Mesenchymal stem cell (in vitro differentiated cells and primary cell): ENCODE data around the gene PGPEP1.

ENCODE experiments used
- DNase-seq: peaks from one replicate; pipeline ENCODE4 v3.0.0-alpha.2; 2013
- H2AFZ ChIP-seq: one replicate; pipeline ENCODE4 v1.6.1; 2013; ENCODE audit warnings: low read depth, mild to moderate bottlenecking, control low read depth, inconsistent platforms, low read length, moderate library complexity
- H2AK5ac ChIP-seq: 2 replicates; pipeline ENCODE4 v1.6.1; 2013; ENCODE audit warnings: low read length, moderate library complexity, mild to moderate bottlenecking, inconsistent platforms; ENCODE audit not compliant: severe bottlenecking
- H2BK120ac ChIP-seq: one replicate; pipeline ENCODE4 v1.6.1; 2013; ENCODE audit warnings: low read depth, mild to moderate bottlenecking, inconsistent platforms, low read length, moderate library complexity
- H2BK12ac ChIP-seq, 2 experiments: one replicate each; pipeline ENCODE4 v1.6.1; 2013; ENCODE audit warnings: inconsistent platforms in 2 of 2, low read length in 2 of 2, mild to moderate bottlenecking in 2 of 2, moderate library complexity in 2 of 2, control low read depth in 1 of 2
- H2BK15ac ChIP-seq: one replicate; pipeline ENCODE4 v1.6.1; 2013; ENCODE audit warnings: mild to moderate bottlenecking, low read depth, inconsistent platforms; ENCODE audit not compliant: poor library complexity, severe bottlenecking
- H2BK5ac ChIP-seq: 2 replicates; pipeline ENCODE4 v1.6.1; 2013; ENCODE audit warnings: low read depth, mild to moderate bottlenecking, low read length, control low read depth, inconsistent platforms; ENCODE audit not compliant: poor library complexity, severe bottlenecking
- H3K14ac ChIP-seq, 2 experiments: one replicate each; pipeline ENCODE4 v1.6.1; 2013; ENCODE audit warnings: inconsistent platforms in 2 of 2, low read length in 2 of 2, control low read depth in 1 of 2, mild to moderate bottlenecking in 1 of 2, moderate library complexity in 1 of 2
- H3K18ac ChIP-seq, 2 experiments: one replicate each; pipeline ENCODE4 v1.6.1; 2013; ENCODE audit warnings: inconsistent platforms in 2 of 2, low read length in 2 of 2, control low read depth in 1 of 2, low read depth in 1 of 2, mild to moderate bottlenecking in 1 of 2
- H3K23ac ChIP-seq, 2 experiments: one replicate each; pipeline ENCODE4 v1.6.1; 2013; ENCODE audit warnings: inconsistent platforms in 2 of 2, low read length in 2 of 2, mild to moderate bottlenecking in 2 of 2, moderate library complexity in 2 of 2, control low read depth in 1 of 2
- H3K27ac ChIP-seq: 2 replicates; pipeline ENCODE4 v1.5.1; 2013; ENCODE audit warnings: mild to moderate bottlenecking, moderate library complexity, low read length, control low read depth, inconsistent platforms; ENCODE audit not compliant: poor library complexity, severe bottlenecking
- H3K27me3 ChIP-seq, 2 experiments: 2 replicates each; pipeline versions ENCODE4 v1.6.1 to v1.7.0; 2013; ENCODE audit warnings: low read length in 2 of 2, mild to moderate bottlenecking in 2 of 2, moderate library complexity in 2 of 2, control low read depth in 1 of 2, inconsistent platforms in 1 of 2; ENCODE audit not compliant: control insufficient read depth in 1 of 2, insufficient read depth in 1 of 2
- H3K36me3 ChIP-seq, 2 experiments: 2 replicates each; pipeline versions ENCODE4 v1.6.1 to v1.7.0; 2013; ENCODE audit warnings: low read length in 2 of 2, control low read depth in 1 of 2, inconsistent platforms in 1 of 2, low read depth in 1 of 2, mild to moderate bottlenecking in 1 of 2; ENCODE audit not compliant: insufficient read depth in 2 of 2, control insufficient read depth in 1 of 2
- H3K4ac ChIP-seq, 2 experiments: one replicate each; pipeline ENCODE4 v1.6.1; 2013; ENCODE audit warnings: inconsistent platforms in 2 of 2, low read length in 2 of 2, mild to moderate bottlenecking in 2 of 2, moderate library complexity in 2 of 2, control low read depth in 1 of 2, low read depth in 1 of 2
- H3K4me1 ChIP-seq: 2 replicates; pipeline ENCODE4 v1.6.1; 2013; ENCODE audit warnings: low read depth, low read length, control low read depth; ENCODE audit not compliant: control insufficient read depth, insufficient read depth
- H3K4me2 ChIP-seq: 2 replicates; pipeline ENCODE4 v1.6.1; 2013; ENCODE audit warnings: low read length, mild to moderate bottlenecking, inconsistent platforms; ENCODE audit not compliant: poor library complexity, severe bottlenecking
- H3K4me3 ChIP-seq, 2 experiments: 2 replicates each; pipeline versions ENCODE4 v1.5.1 to v1.7.0; 2013; ENCODE audit warnings: low read length in 2 of 2, mild to moderate bottlenecking in 2 of 2, control low read depth in 1 of 2, low read depth in 1 of 2; ENCODE audit not compliant: insufficient read depth in 1 of 2
- H3K79me1 ChIP-seq: replicated peaks from 2 replicates; pipeline ENCODE4 v1.6.1; 2013; ENCODE audit warnings: mild to moderate bottlenecking, control low read depth, low read length, inconsistent platforms; ENCODE audit not compliant: poor library complexity, severe bottlenecking
- H3K9ac ChIP-seq: 2 replicates; pipeline ENCODE4 v1.7.0; 2013; ENCODE audit warnings: mild to moderate bottlenecking, low read length, moderate library complexity
- H3K9me3 ChIP-seq: 2 replicates; pipeline ENCODE4 v1.7.0; 2013; ENCODE audit warnings: mild to moderate bottlenecking, low read length; ENCODE audit not compliant: control insufficient read depth
- H4K8ac ChIP-seq: one replicate; pipeline ENCODE4 v1.6.1; 2013; ENCODE audit warnings: inconsistent platforms, mild to moderate bottlenecking, low read length, moderate library complexity
- H4K91ac ChIP-seq: one replicate; pipeline ENCODE4 v1.6.1; 2013; ENCODE audit warnings: mild to moderate bottlenecking, low read length, inconsistent platforms
- WGBS: methylation state at CpG from one replicate; pipeline ENCODE4 v1.1.7; 2013; ENCODE audit warnings: mixed read lengths; 5-methylcytosine and 5-hydroxymethylcytosine counted together

PGPEP1 gene

GRCh38 chr19:18329035-18329376, 11.4 kb upstream of the PGPEP1 start:
- H3K4me3 ChIP-seq, result peak overlapping the region in 1 of 2 experiments; percentile 67
- no peaks in the 10 kb centered on the region for H3K9me3 ChIP-seq
- no peak overlapping the region for H2BK15ac ChIP-seq
- peak overlapping the region; percentile 75 for H3K9ac ChIP-seq
- H3K23ac ChIP-seq, result peak overlapping the region in 1 of 2 experiments; percentile 24
- peak overlapping the region; percentile 79 for H2BK5ac ChIP-seq
- no peak for DNase-seq
- H3K36me3 ChIP-seq, result no peaks in the 10 kb centered on the region
- 80% methylated on average over 6 of the region's 6 CpGs for WGBS
- no peaks in the 10 kb centered on the region for H3K27me3 ChIP-seq
- H2AFZ ChIP-seq, result no peak overlapping the region
- H4K91ac ChIP-seq, result no peak overlapping the region
- H3K18ac ChIP-seq, result peak overlapping the region in 1 of 2 experiments; percentile 77
- H2BK12ac ChIP-seq, result peak overlapping the region; percentile 34 to 78
- peaks cover 10% of the 10 kb centered on the region for H3K4me1 ChIP-seq
- peak overlapping the region in 1 of 2 experiments; percentile 61 for H3K4ac ChIP-seq
- peak overlapping the region; percentile 65 for H3K4me2 ChIP-seq
- H2BK120ac ChIP-seq, result no peak overlapping the region
- H4K8ac ChIP-seq, result peak overlapping the region; percentile 13
- H3K14ac ChIP-seq, result peak overlapping the region in 1 of 2 experiments; percentile 27
- peaks cover 2% of the 10 kb centered on the region for H3K79me1 ChIP-seq
- H3K27ac ChIP-seq, result peak overlapping the region; percentile 94
- H2AK5ac ChIP-seq, result peak overlapping the region; percentile 58

- Histone ChIP-seq H2BK5ac (no peak overlapping the region), H4K8ac (no peak overlapping the region), H3K4me1 (peaks cover 7% of the 10 kb centered on the region), H2AK5ac (no peak overlapping the region), H3K4ac (no peak overlapping the region), H3K4me3 (no peak overlapping the region), H2AFZ (no peak overlapping the region), H3K14ac (no peak overlapping the region), H3K18ac (no peak overlapping the region), H3K23ac (no peak overlapping the region), H3K36me3 (no peaks in the 10 kb centered on the region), H3K27me3 (no peaks in the 10 kb centered on the region), H4K91ac (no peak overlapping the region), H2BK120ac (no peak overlapping the region), H3K79me1 (peaks cover 2% of the 10 kb centered on the region), H3K9me3 (no peaks in the 10 kb centered on the region), H2BK12ac (no peak overlapping the region), H3K9ac (no peak overlapping the region), H3K27ac (no peak overlapping the region), H3K4me2 (no peak overlapping the region), H2BK15ac (peak overlapping the region; percentile 7)
- DNase-seq, result no peak
- 88% methylated on average over 9 of the region's 9 CpGs for WGBS
Measured at GRCh38 chr19:18330868-18331267, 9.5 kb upstream of the PGPEP1 start.

GRCh38 chr19:18332917-18333530, 7.4 kb upstream of the PGPEP1 start:
- no peaks in the 10 kb centered on the region for H3K36me3 ChIP-seq
- H2BK5ac ChIP-seq, result no peak overlapping the region
- no peak overlapping the region for H3K14ac ChIP-seq
- H3K9ac ChIP-seq, result no peak overlapping the region
- H3K27ac ChIP-seq, result no peak overlapping the region
- H3K9me3 ChIP-seq, result no peaks in the 10 kb centered on the region
- no peak overlapping the region for H3K4me2 ChIP-seq
- WGBS, result 83% methylated on average over 15 of the region's 15 CpGs
- H4K8ac ChIP-seq, result no peak overlapping the region
- no peak overlapping the region for H2BK12ac ChIP-seq
- no peak overlapping the region for H2BK120ac ChIP-seq
- no peak overlapping the region for H2BK15ac ChIP-seq
- peaks cover 7% of the 10 kb centered on the region for H3K4me1 ChIP-seq
- H3K27me3 ChIP-seq, result peaks cover 0 to 2% of the 10 kb centered on the region in 2 experiments
- DNase-seq, result no peak
- peaks cover 2% of the 10 kb centered on the region for H3K79me1 ChIP-seq
- H3K4ac ChIP-seq, result no peak overlapping the region
- no peak overlapping the region for H4K91ac ChIP-seq
- H2AFZ ChIP-seq, result no peak overlapping the region
- H3K18ac ChIP-seq, result no peak overlapping the region
- no peak overlapping the region for H3K4me3 ChIP-seq
- no peak overlapping the region for H3K23ac ChIP-seq
- no peak overlapping the region for H2AK5ac ChIP-seq

- no peak overlapping the region for H3K14ac ChIP-seq
- H3K23ac ChIP-seq, result no peak overlapping the region
- no peak overlapping the region for H2BK5ac ChIP-seq
- DNase-seq, result no peak
- H2BK12ac ChIP-seq, result no peak overlapping the region
- H3K9ac ChIP-seq, result no peak overlapping the region
- no peak overlapping the region for H3K18ac ChIP-seq
- H3K79me1 ChIP-seq, result peaks cover 2% of the 10 kb centered on the region
- H3K27me3 ChIP-seq, result peaks cover 0 to 2% of the 10 kb centered on the region in 2 experiments
- no peak overlapping the region for H3K27ac ChIP-seq
- H2AFZ ChIP-seq, result no peak overlapping the region
- no peak overlapping the region for H3K4me3 ChIP-seq
- no peaks in the 10 kb centered on the region for H3K9me3 ChIP-seq
- peaks cover 7% of the 10 kb centered on the region for H3K4me1 ChIP-seq
- H2BK120ac ChIP-seq, result no peak overlapping the region
- no peak overlapping the region for H4K91ac ChIP-seq
- H2AK5ac ChIP-seq, result no peak overlapping the region
- no peaks in the 10 kb centered on the region for H3K36me3 ChIP-seq
- no peak overlapping the region for H4K8ac ChIP-seq
- H3K4me2 ChIP-seq, result no peak overlapping the region
- H2BK15ac ChIP-seq, result no peak overlapping the region
- H3K4ac ChIP-seq, result no peak overlapping the region
- 97% methylated on average over 5 of the region's 6 CpGs for WGBS
Measured at GRCh38 chr19:18333680-18334079, 6.7 kb upstream of the PGPEP1 start.
